WTC11 (cell line): ENCODE results near the gene CRISP1. TPM values are rescaled to one million over a fixed set of nuclear protein-coding genes. Genes with fewer than 3 reads are reported as not detected.

Experiments
- ATAC-seq: fragments of 200-7000 bp; cut with Tn5 transposase; 2 replicates; pipeline ENCODE4 v1.10.0; 2021; ENCODE audit warnings: mild to moderate bottlenecking, moderate library complexity
- CTCF ChIA-PET: fragments of 300-600 bp; sonication (Branson Sonifier 250); formaldehyde crosslinking; loops from one replicate; lab custom pipeline; 2021; ENCODE audit warnings: antibody characterized with exemption; lab: Charles Lee
- POLR2A ChIA-PET: fragments of 350-600 bp; sonication (Branson Sonifier 250); formaldehyde crosslinking; loops from one replicate; lab custom pipeline; 2021; ENCODE audit warnings: antibody characterized with exemption; lab: Charles Lee
- DNase-seq: peaks from one replicate; pipeline ENCODE4 v3.0.0; 2021; ENCODE audit warnings: low spot score
- H3K27ac Mint-ChIP-seq: 2 replicates; pipeline ENCODE4 v1.8.0; 2021; ENCODE audit warnings: mixed read lengths
- H3K27me3 Mint-ChIP-seq: 2 replicates; pipeline ENCODE4 v1.8.0; 2021; ENCODE audit warnings: low read depth, mild to moderate bottlenecking, moderate library complexity, mixed read lengths
- H3K36me3 Mint-ChIP-seq: 2 replicates; pipeline ENCODE4 v1.8.0; 2021; ENCODE audit warnings: mixed read lengths
- H3K4me1 Mint-ChIP-seq: 2 replicates; pipeline ENCODE4 v1.8.0; 2022; ENCODE audit warnings: mixed read lengths
- H3K4me3 Mint-ChIP-seq: 2 replicates; pipeline ENCODE4 v1.8.0; 2021; ENCODE audit warnings: mild to moderate bottlenecking, moderate library complexity, mixed read lengths
- H3K9me3 Mint-ChIP-seq: 2 replicates; pipeline ENCODE4 v1.8.0; 2021; ENCODE audit warnings: mixed read lengths
- AR ChIP-seq: fragments of 250-450 bp; sonication (Bioruptor Pico); IDR thresholded peaks from 2 replicates; pipeline ENCODE4 v1.9.0; 2021; ENCODE audit warnings: mild to moderate bottlenecking
- ATF3 ChIP-seq: sonication (generic); formaldehyde crosslinking; conservative IDR thresholded peaks from 2 replicates; pipeline ENCODE4 v1.8.1; 2022; ENCODE audit warnings: mild to moderate bottlenecking, missing genetic modification reagents
- CTCF ChIP-seq: fragments of 200-600 bp; IDR thresholded peaks from 2 replicates; pipeline ENCODE4 v1.8.0; 2022; ENCODE audit warnings: antibody characterized with exemption
- EMX1 ChIP-seq: fragments of 250-450 bp; sonication (Bioruptor Pico); IDR thresholded peaks from 2 replicates; pipeline ENCODE4 v1.8.0; 2021; ENCODE audit warnings: mild to moderate bottlenecking
- ETV6 ChIP-seq: sonication (generic); formaldehyde crosslinking; IDR thresholded peaks from 2 replicates; pipeline ENCODE4 v1.8.1; 2022; ENCODE audit warnings: mild to moderate bottlenecking, missing genetic modification reagents
- JUN ChIP-seq: sonication (generic); formaldehyde crosslinking; IDR thresholded peaks from 2 replicates; pipeline ENCODE4 v1.8.0; 2023; ENCODE audit warnings: mild to moderate bottlenecking, missing genetic modification reagents
- NFE2L1 ChIP-seq: sonication (generic); formaldehyde crosslinking; IDR thresholded peaks from 2 replicates; pipeline ENCODE4 v1.8.1; 2023; ENCODE audit warnings: missing genetic modification reagents
- NR1H2 ChIP-seq: sonication (generic); formaldehyde crosslinking; IDR thresholded peaks from 2 replicates; pipeline ENCODE4 v1.9.0; 2021; ENCODE audit warnings: mild to moderate bottlenecking, moderate library complexity, missing genetic modification reagents
- OVOL2 ChIP-seq: fragments of 250-450 bp; sonication (Bioruptor Pico); IDR thresholded peaks from 2 replicates; pipeline ENCODE4 v1.9.0; 2021; ENCODE audit warnings: mild to moderate bottlenecking, borderline replicate concordance
- RELA ChIP-seq: sonication (generic); formaldehyde crosslinking; IDR thresholded peaks from 2 replicates; pipeline ENCODE4 v1.8.1; 2022; ENCODE audit warnings: missing genetic modification reagents, mild to moderate bottlenecking, borderline replicate concordance
- SMAD4 ChIP-seq: sonication (generic); formaldehyde crosslinking; IDR thresholded peaks from 2 replicates; pipeline ENCODE4 v1.8.0; 2022; ENCODE audit warnings: mild to moderate bottlenecking, missing genetic modification reagents
- SOX15 ChIP-seq: fragments of 250-450 bp; sonication (Bioruptor Pico); IDR thresholded peaks from 2 replicates; pipeline ENCODE4 v1.9.0; 2021; ENCODE audit warnings: mild to moderate bottlenecking
- STAT6 ChIP-seq: sonication (generic); formaldehyde crosslinking; conservative IDR thresholded peaks from 2 replicates; pipeline ENCODE4 v1.8.1; 2023; ENCODE audit warnings: mild to moderate bottlenecking, low read depth, missing genetic modification reagents, moderate library complexity
- TEAD1 ChIP-seq: sonication (generic); formaldehyde crosslinking; IDR thresholded peaks from 2 replicates; pipeline ENCODE4 v1.8.0; 2022; ENCODE audit warnings: mild to moderate bottlenecking, missing genetic modification reagents
- USF2 ChIP-seq: sonication (generic); formaldehyde crosslinking; IDR thresholded peaks from 2 replicates; pipeline ENCODE4 v1.8.1; 2023; ENCODE audit warnings: mild to moderate bottlenecking, missing genetic modification reagents, moderate library complexity
- ZMAT4 ChIP-seq: fragments of 250-450 bp; sonication (Bioruptor Pico); IDR thresholded peaks from 2 replicates; pipeline ENCODE4 v1.9.0; 2021; ENCODE audit warnings: mild to moderate bottlenecking
- ZNF138 ChIP-seq: sonication (generic); formaldehyde crosslinking; conservative IDR thresholded peaks from 2 replicates; pipeline ENCODE4 v1.8.1; 2022; ENCODE audit warnings: mild to moderate bottlenecking, moderate library complexity, missing genetic modification reagents
- ZNF396 ChIP-seq: fragments of 250-450 bp; sonication (Bioruptor Pico); IDR thresholded peaks from 2 replicates; pipeline ENCODE4 v1.8.0; 2021; ENCODE audit warnings: mild to moderate bottlenecking, moderate library complexity, borderline replicate concordance
- total RNA-seq: library from RNA; stranded (reverse); gene quantifications from 3 replicates; pipeline ENCODE4 v1.2.3, GENCODE V29; 2021

The CRISP1 gene
- total RNA-seq, 1 experiment from 2014 or later, result not detected

- no peak for TF ChIP-seq ZNF138 (CRISPR knock-in tag)
These were observed 39.5 kb downstream of the CRISP1 start (continued) for GRCh38 chr6:49826743-49827406.

GRCh38 chr6:49815166-49815565, 51.2 kb downstream of the CRISP1 start:
- ChIA-PET CTCF (no interaction called here), POLR2A (no interaction called here)
- H3K9me3 Mint-ChIP-seq, result peaks cover 6% of the 10 kb centered on the region; the same call in 1 of the 2 replicates
- no peak overlapping the region for H3K27ac Mint-ChIP-seq
- H3K27me3 Mint-ChIP-seq, result no peaks in the 10 kb centered on the region
- ATAC-seq (no peak), DNase-seq (no peak)
- H3K4me3 Mint-ChIP-seq, result no peak overlapping the region
- no peaks in the 10 kb centered on the region for H3K4me1 Mint-ChIP-seq
- TF ChIP-seq AR (CRISPR knock-in tag) (no peak), ZMAT4 (CRISPR knock-in tag) (no peak), TEAD1 (CRISPR knock-in tag) (no peak), ZNF138 (CRISPR knock-in tag) (no peak), NFE2L1 (CRISPR knock-in tag) (no peak), NR1H2 (CRISPR knock-in tag) (no peak), RELA (CRISPR knock-in tag) (no peak), ATF3 (CRISPR knock-in tag) (no peak), CTCF (no peak), EMX1 (CRISPR knock-in tag) (no peak), SMAD4 (CRISPR knock-in tag) (no peak), SOX15 (CRISPR knock-in tag) (no peak), OVOL2 (no peak), ZNF396 (CRISPR knock-in tag) (no peak), ETV6 (CRISPR knock-in tag) (no peak), JUN (CRISPR knock-in tag) (no peak), STAT6 (CRISPR knock-in tag) (no peak), USF2 (no peak)
- H3K36me3 Mint-ChIP-seq, result no peaks in the 10 kb centered on the region
